ENCODE data around the gene ASTN2. TPM values are rescaled to one million over a fixed set of nuclear protein-coding genes. Genes with fewer than 3 reads are reported as not detected.

ASTN2 gene
- total and polyA plus RNA-seq, 2 experiments from 2014 or later = 7.0 to 24.6 TPM

DNA sequence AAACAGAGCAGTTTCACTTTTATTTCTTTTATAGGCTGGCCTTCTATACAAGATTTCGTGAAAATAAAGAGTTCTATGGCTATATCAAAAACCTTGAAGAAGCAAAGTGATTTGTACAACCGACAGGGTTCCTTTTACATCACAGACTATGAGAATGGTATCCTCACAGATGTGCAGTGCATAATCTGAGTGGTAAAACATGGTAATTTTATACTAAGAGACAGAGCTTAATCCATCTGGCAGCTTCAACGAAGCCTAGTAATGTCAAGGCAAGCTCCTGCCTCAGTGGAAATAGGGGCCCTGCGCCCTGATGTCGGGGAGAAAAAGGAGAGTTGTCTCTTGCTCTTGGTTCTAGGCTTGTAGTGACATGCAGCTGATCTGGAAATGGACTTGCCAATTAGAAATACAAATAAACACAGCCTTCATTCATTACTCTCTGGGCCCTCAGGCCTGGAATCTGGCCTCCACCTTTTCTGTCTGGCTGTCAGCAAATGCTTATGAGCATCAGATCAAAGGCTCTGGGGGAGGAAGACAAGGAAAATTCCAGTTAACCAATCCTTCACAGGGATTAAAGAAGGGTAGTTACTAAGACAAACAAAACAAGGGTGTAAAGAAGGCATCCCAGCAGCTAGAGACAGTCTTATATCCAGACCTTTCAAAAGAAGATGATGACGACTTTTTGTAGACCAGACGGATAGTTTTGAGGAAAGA, 761.4 kb downstream of the ASTN2 start (continued):
- TF ChIP-seq ZNF462 (CRISPR knock-in tag; IDR thresholded peaks at IDR 0.05) = no peak

GRCh38 chr9:116647515-116647809, 767.4 kb downstream of the ASTN2 start:
- DNase-seq (ENCODE audit: low spot score) (no peak), ATAC-seq (no peak; the same call in 2 of the 3 replicates)
- no peaks in the 10 kb centered on the region for H3K9me2 ChIP-seq (ENCODE audit: insufficient read depth)
- no peaks in the 10 kb centered on the region for H3K27me3 Mint-ChIP-seq (ENCODE audit: insufficient read depth, low read depth, poor library complexity)
- H3K27me3 ChIP-seq (ENCODE audit: insufficient read depth) = no peaks in the 10 kb centered on the region
- no peaks in the 10 kb centered on the region for H3K36me3 ChIP-seq (ENCODE audit: insufficient read depth)
- H4K20me1 ChIP-seq (replicated peaks; ENCODE audit: insufficient read depth) = no peaks in the 10 kb centered on the region
- no peaks in the 10 kb centered on the region for H3K9me3 Mint-ChIP-seq
- no peak overlapping the region for H3K27ac Mint-ChIP-seq
- no peak overlapping the region for H3K4me2 ChIP-seq
- no peak overlapping the region for H3K27ac ChIP-seq (ENCODE audit: low read depth)
- no peaks in the 10 kb centered on the region for H3K36me3 Mint-ChIP-seq (ENCODE audit: low read depth)
- no peak overlapping the region for H2AFZ ChIP-seq
- no peaks in the 10 kb centered on the region for H3F3A ChIP-seq (replicated peaks; ENCODE audit: low read depth)
- no peaks in the 10 kb centered on the region for H3K4me1 Mint-ChIP-seq
- H3K79me2 ChIP-seq (replicated peaks; ENCODE audit: insufficient read depth) = no peaks in the 10 kb centered on the region
- H3K4me1 ChIP-seq (ENCODE audit: insufficient read depth) = no peaks in the 10 kb centered on the region
- H3K4me3 ChIP-seq = no peak overlapping the region
- H3K4me3 Mint-ChIP-seq = no peak overlapping the region
- TF ChIP-seq REST (IDR thresholded peaks at IDR 0.05; ENCODE audit: unreplicated experiment) (no peak), ZNF331 (CRISPR knock-in tag; IDR thresholded peaks at IDR 0.05; ENCODE audit: low read depth) (no peak), CTCF (conservative IDR thresholded peaks at IDR 0.05; ENCODE audit: low read depth in 2 of 2) (0 out of 4 replicates have a peak, but pooled peaks of 1 of the 2 experiments have one; percentile 4), EZH2phosphoT487 (IDR thresholded peaks at IDR 0.05; ENCODE audit: unreplicated experiment) (no peak), ETS1 (IDR thresholded peaks at IDR 0.05) (no peak)

Measured in GM23338 (cell line).